ENCODE data around the gene F8. TPM values are rescaled to one million over a fixed set of nuclear protein-coding genes. Genes with fewer than 3 reads are reported as not detected.

The F8 gene
- total RNA-seq = 1 to 10 TPM; 2.2 to 5.6 TPM
- total RNA-seq = 4.3 to 5.4 reads per million in 2 donors

- DNase-seq = no peak
- Mint-ChIP-seq H3K27ac (peak within 1 kb of the TSS; percentile 70), H3K36me3 (ENCODE audit: low read depth) (no peaks in the 10 kb centered on the region), H3K4me3 (no peak within 1 kb of the TSS), H3K27me3 (no peaks in the 10 kb centered on the region), H3K4me1 (no peaks in the 10 kb centered on the region)
- no peaks in the 10 kb centered on the region for H3K9me3 ChIP-seq (ENCODE audit: control insufficient read depth, low read length, poor library complexity, severe bottlenecking)
- no peak for ATAC-seq
Observed at GRCh38 chrX:155022585-155022984, at the start of gene F8. Gene F8, minus strand, starts transcription at chrX:155022723. Its CDS starts 171 bp downstream, at chrX:155022552.

GRCh38 chrX:155071694-155072280 is 49.3 kb upstream of the F8 start:
- no peak for DNase-seq
- H3K27ac Mint-ChIP-seq = peak overlapping the region; percentile 90
- no peaks in the 10 kb centered on the region for H3K9me3 ChIP-seq (ENCODE audit: control insufficient read depth, low read length, poor library complexity, severe bottlenecking)
- peaks cover 38% of the 10 kb centered on the region for H3K4me1 Mint-ChIP-seq
- peak overlapping the region; percentile 89 for H3K4me3 Mint-ChIP-seq
- H3K36me3 Mint-ChIP-seq (ENCODE audit: low read depth) = peaks cover 7% of the 10 kb centered on the region
- peak; percentile 8 for ATAC-seq
- no peaks in the 10 kb centered on the region for H3K27me3 Mint-ChIP-seq

GRCh38 chrX:155070975-155071693 is 48.6 kb upstream of the F8 start, which contains the start of the genes BRCC3, CMC4 and MTCP1:
Gene BRCC3, plus strand, starts transcription at chrX:155071508. Its CDS starts 20 bp downstream, at chrX:155071528.
Gene CMC4, minus strand, starts transcription at chrX:155071136. Its CDS starts 7,113 bp downstream, at chrX:155064023.
Gene MTCP1, minus strand, starts transcription at chrX:155071136. Its CDS starts 5,126 bp downstream, at chrX:155066010.
- Mint-ChIP-seq H3K4me1 (peaks cover 38% of the 10 kb centered on the region), H3K36me3 (ENCODE audit: low read depth) (peaks cover 7% of the 10 kb centered on the region), H3K27ac (peak within 1 kb of the TSS; percentile 90), H3K4me3 (peak within 1 kb of the TSS; percentile 89), H3K27me3 (no peaks in the 10 kb centered on the region)
- ATAC-seq (peak; percentile 83), DNase-seq (peak; percentile 48 to 72 (median 70))
- no peaks in the 10 kb centered on the region for H3K9me3 ChIP-seq (ENCODE audit: control insufficient read depth, low read length, poor library complexity, severe bottlenecking)

GRCh38 chrX:155070663-155070974 is 48.1 kb upstream of the F8 start:
- no peaks in the 10 kb centered on the region for H3K27me3 Mint-ChIP-seq
- ATAC-seq (no peak), DNase-seq (no peak)
- H3K4me1 Mint-ChIP-seq = peaks cover 38% of the 10 kb centered on the region
- peaks cover 7% of the 10 kb centered on the region for H3K36me3 Mint-ChIP-seq (ENCODE audit: low read depth)
- H3K9me3 ChIP-seq (ENCODE audit: control insufficient read depth, low read length, poor library complexity, severe bottlenecking) = no peaks in the 10 kb centered on the region
- peak overlapping the region; percentile 81 for H3K4me3 Mint-ChIP-seq
- peak overlapping the region; percentile 90 for H3K27ac Mint-ChIP-seq

- peak overlapping the region; percentile 90 for H3K27ac Mint-ChIP-seq
- no peaks in the 10 kb centered on the region for H3K9me3 ChIP-seq (ENCODE audit: control insufficient read depth, low read length, poor library complexity, severe bottlenecking)
- ATAC-seq = no peak
- H3K27me3 Mint-ChIP-seq = no peaks in the 10 kb centered on the region
- H3K4me3 Mint-ChIP-seq = peak overlapping the region; percentile 81
- H3K36me3 Mint-ChIP-seq (ENCODE audit: low read depth) = peaks cover 4% of the 10 kb centered on the region
- no peak for DNase-seq
- peaks cover 33% of the 10 kb centered on the region for H3K4me1 Mint-ChIP-seq
Observed at GRCh38 chrX:155070038-155070437, 47.5 kb upstream of the F8 start.

GRCh38 chrX:155069414-155069813 is 46.9 kb upstream of the F8 start:
- DNase-seq (no peak), ATAC-seq (no peak)
- Mint-ChIP-seq H3K36me3 (ENCODE audit: low read depth) (peaks cover 4% of the 10 kb centered on the region), H3K4me1 (peaks cover 32% of the 10 kb centered on the region), H3K4me3 (peak overlapping the region; percentile 81), H3K27ac (peak overlapping the region; percentile 90), H3K27me3 (no peaks in the 10 kb centered on the region)
- H3K9me3 ChIP-seq (ENCODE audit: control insufficient read depth, low read length, poor library complexity, severe bottlenecking) = no peaks in the 10 kb centered on the region

- DNase-seq (no peak), ATAC-seq (no peak)
- Mint-ChIP-seq H3K4me1 (peaks cover 21% of the 10 kb centered on the region), H3K27ac (no peak overlapping the region), H3K36me3 (ENCODE audit: low read depth) (no peaks in the 10 kb centered on the region), H3K4me3 (no peak overlapping the region), H3K27me3 (no peaks in the 10 kb centered on the region)
- no peaks in the 10 kb centered on the region for H3K9me3 ChIP-seq (ENCODE audit: control insufficient read depth, low read length, poor library complexity, severe bottlenecking)
Observed at GRCh38 chrX:155068165-155068564, 45.6 kb upstream of the F8 start.

- H3K9me3 ChIP-seq (ENCODE audit: control insufficient read depth, low read length, poor library complexity, severe bottlenecking) = no peaks in the 10 kb centered on the region
- no peak overlapping the region for H3K4me3 Mint-ChIP-seq
- H3K27me3 Mint-ChIP-seq = no peaks in the 10 kb centered on the region
- DNase-seq = no peak
- H3K36me3 Mint-ChIP-seq (ENCODE audit: low read depth) = no peaks in the 10 kb centered on the region
- H3K27ac Mint-ChIP-seq = no peak overlapping the region
- ATAC-seq = no peak
- peaks cover 13% of the 10 kb centered on the region for H3K4me1 Mint-ChIP-seq
Observed at GRCh38 chrX:155065035-155065734, 42.7 kb upstream of the F8 start.

- Mint-ChIP-seq H3K36me3 (ENCODE audit: low read depth) (no peaks in the 10 kb centered on the region), H3K27ac (no peak overlapping the region), H3K4me3 (no peak overlapping the region), H3K4me1 (no peaks in the 10 kb centered on the region), H3K27me3 (no peaks in the 10 kb centered on the region)
- no peaks in the 10 kb centered on the region for H3K9me3 ChIP-seq (ENCODE audit: control insufficient read depth, low read length, poor library complexity, severe bottlenecking)
- no peak for DNase-seq
- no peak for ATAC-seq
Observed at GRCh38 chrX:155061760-155062159, 39.2 kb upstream of the F8 start.

GRCh38 chrX:155056877-155057792 is 34.6 kb upstream of the F8 start:
- no peaks in the 10 kb centered on the region for H3K27me3 Mint-ChIP-seq
- H3K4me3 Mint-ChIP-seq = peak overlapping the region; percentile 68

GRCh38 chrX:155056471-155056870 is 33.9 kb upstream of the F8 start:
- no peaks in the 10 kb centered on the region for H3K27me3 Mint-ChIP-seq
- H3K36me3 Mint-ChIP-seq (ENCODE audit: low read depth) = peaks cover 1% of the 10 kb centered on the region
- H3K9me3 ChIP-seq (ENCODE audit: control insufficient read depth, low read length, poor library complexity, severe bottlenecking) = no peaks in the 10 kb centered on the region
- no peaks in the 10 kb centered on the region for H3K4me1 Mint-ChIP-seq
- peak overlapping the region; percentile 68 for H3K4me3 Mint-ChIP-seq
- DNase-seq = no peak
- peak; percentile 67 for ATAC-seq
- H3K27ac Mint-ChIP-seq = no peak overlapping the region

More at GRCh38 chrX:155056877-155057792, 34.6 kb upstream of the F8 start:
- Mint-ChIP-seq H3K36me3 (ENCODE audit: low read depth) (no peaks in the 10 kb centered on the region), H3K4me1 (no peaks in the 10 kb centered on the region), H3K27ac (no peak overlapping the region)
- peak; percentile 24 to 29 (median 26) for DNase-seq
- peak; percentile 85 for ATAC-seq
- no peaks in the 10 kb centered on the region for H3K9me3 ChIP-seq (ENCODE audit: control insufficient read depth, low read length, poor library complexity, severe bottlenecking)

- Mint-ChIP-seq H3K27me3 (no peaks in the 10 kb centered on the region), H3K4me1 (no peaks in the 10 kb centered on the region), H3K36me3 (ENCODE audit: low read depth) (peaks cover 2% of the 10 kb centered on the region), H3K27ac (no peak overlapping the region), H3K4me3 (no peak overlapping the region)
- no peak for ATAC-seq
- H3K9me3 ChIP-seq (ENCODE audit: control insufficient read depth, low read length, poor library complexity, severe bottlenecking) = no peaks in the 10 kb centered on the region
- DNase-seq = no peak
Observed at GRCh38 chrX:155055494-155055893, 33.0 kb upstream of the F8 start.
